SKM-1 (cell line): ENCODE results near the gene KIF11.

ENCODE experiments used
- DNase-seq: peaks from one replicate; lab custom pipeline; 2025; ENCODE audit not compliant: unreplicated experiment; lab: John Stamatoyannopoulos, UW

Gene KIF11

DNA sequence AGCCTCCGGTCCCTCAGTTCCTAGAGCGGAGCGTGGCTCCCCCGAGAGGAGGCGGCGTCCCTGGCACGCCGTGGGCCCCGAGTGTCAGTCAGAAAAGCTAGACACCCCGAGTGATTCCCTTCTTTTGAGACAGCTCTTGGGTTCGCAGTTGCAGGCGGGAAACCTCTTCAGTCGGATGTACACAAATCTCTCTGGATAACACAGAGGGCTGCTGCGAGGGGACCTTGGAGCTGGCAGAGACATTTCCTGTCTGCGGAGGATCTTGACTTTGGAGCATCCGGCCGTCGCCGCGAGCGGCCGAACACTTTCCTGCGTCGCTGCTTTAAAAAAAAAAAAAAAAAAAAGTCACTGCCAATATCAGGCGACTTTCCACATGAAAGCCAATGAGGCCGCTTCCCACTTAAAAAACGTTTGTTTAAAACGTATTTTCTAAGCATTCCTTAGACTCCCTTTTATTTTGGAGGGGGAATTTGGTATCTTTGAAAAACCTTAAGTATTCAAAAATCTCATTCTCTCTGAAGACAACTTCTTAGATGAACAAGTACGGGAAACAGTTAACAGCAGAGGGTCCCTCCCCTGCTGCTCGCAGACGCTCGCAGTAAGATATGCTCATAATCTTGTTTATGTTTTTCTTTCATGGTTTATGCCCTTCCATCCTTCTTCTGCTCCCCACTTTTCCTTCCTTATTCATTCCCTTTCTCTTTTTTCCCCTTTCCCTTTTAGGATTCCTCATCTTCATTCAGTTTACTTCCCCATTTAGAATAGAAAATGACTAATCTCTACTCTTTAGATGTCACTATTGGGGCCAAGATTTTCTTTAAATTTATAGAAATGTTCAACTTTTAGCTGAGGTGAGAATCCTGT lies 106.8 kb downstream of the KIF11 start:
- DNase-seq: no peak

DNA sequence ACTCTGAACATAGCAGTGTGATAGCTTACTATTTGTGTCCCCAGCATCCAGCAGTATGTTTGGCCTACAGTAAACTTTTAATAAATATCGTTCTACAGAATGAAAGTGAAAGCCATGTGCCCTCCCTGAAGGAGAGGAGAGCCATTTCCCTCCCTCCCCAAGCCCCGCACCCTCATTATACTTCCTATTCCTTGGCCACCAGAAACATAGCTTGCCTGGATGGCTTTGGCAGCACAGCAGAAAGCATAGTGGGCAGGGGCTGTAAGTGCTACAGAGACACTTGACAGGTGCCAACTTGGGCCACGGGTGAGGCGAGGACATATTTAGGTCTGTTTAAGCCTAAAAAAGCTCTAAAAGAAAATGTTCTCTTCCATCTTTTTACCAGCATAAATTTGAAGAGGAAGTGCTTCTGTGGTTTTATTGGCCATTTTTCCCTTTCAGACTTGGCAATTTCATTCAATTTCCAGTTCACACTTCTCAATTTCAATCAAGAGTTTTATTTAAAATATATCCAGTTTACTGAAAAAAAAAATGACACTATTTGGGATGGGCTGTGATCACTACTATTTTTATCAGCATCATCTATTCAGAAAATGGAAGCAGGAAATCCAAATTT lies 109.5 kb downstream of the KIF11 start:
- no peak for DNase-seq
